K562 (cell line): ENCODE results near the gene SC5D. TPM values are rescaled to one million over a fixed set of nuclear protein-coding genes. Genes with fewer than 3 reads are reported as not detected.

Experiments used
- LARP7 ChIP-seq: fragments of 450-650 bp; IDR thresholded peaks from 2 replicates; pipeline ENCODE4 v1.6.1; 2016
- LCOR ChIP-seq: sonication (generic); formaldehyde crosslinking; IDR thresholded peaks from 2 replicates; pipeline ENCODE4 v1.8.0; 2022; ENCODE audit warnings: mild to moderate bottlenecking, missing genetic modification reagents
- NFRKB ChIP-seq: fragments of 450-650 bp; IDR thresholded peaks from 2 replicates; pipeline ENCODE4 v1.6.1; 2016; ENCODE audit warnings: low read depth
- NKRF ChIP-seq: fragments of 450-650 bp; IDR thresholded peaks from 2 replicates; pipeline ENCODE4 v1.6.1; 2016; ENCODE audit warnings: borderline replicate concordance
- PHF8 ChIP-seq: fragments of 200-600 bp; sonication (generic); IDR thresholded peaks from 2 replicates; pipeline ENCODE4 v1.6.1; 2012; ENCODE audit warnings: mixed run types, mild to moderate bottlenecking, inconsistent platforms, low read length, moderate library complexity, borderline replicate concordance
- SMARCE1 ChIP-seq: fragments of 450-650 bp; IDR thresholded peaks from 2 replicates; pipeline ENCODE4 v1.7.1; 2016; ENCODE audit warnings: mild to moderate bottlenecking
- TAF7 ChIP-seq: fragments of 450-650 bp; IDR thresholded peaks from 2 replicates; pipeline ENCODE4 v1.6.1; 2016; ENCODE audit warnings: missing genetic modification characterization, missing compliant biosample characterization
- YY1 ChIP-seq, 3 experiments: IDR thresholded peaks; 2 replicates each; pipeline ENCODE4 v1.6.1; 2011; ENCODE audit warnings: low read length in 2 of 3, mild to moderate bottlenecking in 2 of 3, moderate library complexity in 2 of 3, borderline replicate concordance in 1 of 3, control low read depth in 1 of 3, low read depth in 1 of 3; ENCODE audit not compliant: insufficient read depth in 3 of 3, insufficient replicate concordance in 2 of 3, control insufficient read depth in 1 of 3, insufficient read length in 1 of 3; ENCODE audit errors: extremely low read depth in 1 of 3
- polyA plus RNA-seq, 8 experiments: library from polyadenylated mRNA; depleted of rRNA in 4 of 8; stranded (reverse) in 5 of 8; unstranded in 3 of 8; fragments of >200 nt; fragmentation: Nextera tagmentation in 2 of 8; fragmentation: Illumina TruSeq in 1 of 8; extraction: Ambion mirVana in 2 of 8; extraction: Trizol in 1 of 8; gene quantifications; 2 replicates each; pipeline versions ENCODE4 v1.2.1 to v1.2.3, GENCODE V29; 2011 to 2014; ENCODE audit warnings: inconsistent platforms in 1 of 8, missing spikeins in 1 of 8
- total RNA-seq, 7 experiments: library from RNA; depleted of rRNA in 6 of 7; stranded (reverse); fragments of >200 nt in 6 of 7; fragmentation: Illumina TruSeq in 2 of 7; extraction: Trizol in 2 of 7; gene quantifications; 2 replicates each; pipeline versions ENCODE4 v1.2.1 to v1.2.3, GENCODE V29; 2011 to 2021; ENCODE audit warnings: low replicate concordance in 1 of 7
- TF ChIP-seq, protein P1 (sequence below), 2 experiments: fragments of 450-650 bp; formaldehyde crosslinking in 1 of 2; IDR thresholded peaks; 2 replicates each; pipeline versions ENCODE4 v1.4.0 to v1.6.1; 2014 to 2020; ENCODE audit warnings: mild to moderate bottlenecking in 2 of 2, borderline replicate concordance in 1 of 2, low read depth in 1 of 2

SC5D gene
- total and polyA plus RNA-seq, 9 of the 15 experiments (the other 6 are each of a cell fraction or from before 2014, with no cell fraction given), result 7.6 to 84.0 (median 17.4) TPM

DNA sequence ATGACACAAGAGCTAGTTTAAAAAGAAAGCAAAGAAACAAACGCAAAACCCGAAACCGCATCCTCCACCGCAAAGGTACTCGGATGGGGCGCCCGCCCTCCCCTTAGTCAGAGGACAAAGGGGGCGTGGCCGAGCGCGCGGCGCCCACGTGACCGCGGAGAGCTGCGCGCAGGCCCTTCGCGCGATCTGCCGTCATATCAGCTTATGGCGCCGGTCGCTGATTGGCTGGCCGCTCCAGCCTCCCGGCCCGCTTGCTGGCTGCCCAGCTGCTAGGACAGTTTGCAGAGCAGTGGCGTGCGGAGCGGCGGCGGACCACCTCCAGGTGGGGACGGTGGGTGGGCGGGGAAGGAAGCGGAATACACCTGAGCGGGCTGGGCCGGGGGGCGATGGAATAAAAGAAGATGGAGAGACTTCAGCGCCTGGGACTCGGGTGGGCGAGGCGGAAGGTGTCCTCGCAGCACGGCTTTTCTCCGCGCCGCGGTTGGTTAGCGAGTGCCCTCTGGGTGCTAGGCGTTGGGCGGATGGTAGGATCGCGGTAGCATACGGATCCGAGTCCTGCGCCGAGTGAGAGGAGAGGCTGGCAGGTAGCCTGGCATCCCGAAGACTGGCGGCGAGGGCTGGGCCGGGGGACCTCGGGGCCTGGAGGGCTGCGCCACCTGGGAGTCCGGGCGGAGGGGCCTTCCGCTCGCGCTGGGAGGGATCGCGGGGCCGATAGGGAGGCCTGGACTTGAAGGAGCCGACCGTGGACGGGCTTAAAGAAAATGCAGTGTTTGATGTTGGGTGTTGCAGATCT lies at the start of gene SC5D (continued):
- TF ChIP-seq, protein P1, sequence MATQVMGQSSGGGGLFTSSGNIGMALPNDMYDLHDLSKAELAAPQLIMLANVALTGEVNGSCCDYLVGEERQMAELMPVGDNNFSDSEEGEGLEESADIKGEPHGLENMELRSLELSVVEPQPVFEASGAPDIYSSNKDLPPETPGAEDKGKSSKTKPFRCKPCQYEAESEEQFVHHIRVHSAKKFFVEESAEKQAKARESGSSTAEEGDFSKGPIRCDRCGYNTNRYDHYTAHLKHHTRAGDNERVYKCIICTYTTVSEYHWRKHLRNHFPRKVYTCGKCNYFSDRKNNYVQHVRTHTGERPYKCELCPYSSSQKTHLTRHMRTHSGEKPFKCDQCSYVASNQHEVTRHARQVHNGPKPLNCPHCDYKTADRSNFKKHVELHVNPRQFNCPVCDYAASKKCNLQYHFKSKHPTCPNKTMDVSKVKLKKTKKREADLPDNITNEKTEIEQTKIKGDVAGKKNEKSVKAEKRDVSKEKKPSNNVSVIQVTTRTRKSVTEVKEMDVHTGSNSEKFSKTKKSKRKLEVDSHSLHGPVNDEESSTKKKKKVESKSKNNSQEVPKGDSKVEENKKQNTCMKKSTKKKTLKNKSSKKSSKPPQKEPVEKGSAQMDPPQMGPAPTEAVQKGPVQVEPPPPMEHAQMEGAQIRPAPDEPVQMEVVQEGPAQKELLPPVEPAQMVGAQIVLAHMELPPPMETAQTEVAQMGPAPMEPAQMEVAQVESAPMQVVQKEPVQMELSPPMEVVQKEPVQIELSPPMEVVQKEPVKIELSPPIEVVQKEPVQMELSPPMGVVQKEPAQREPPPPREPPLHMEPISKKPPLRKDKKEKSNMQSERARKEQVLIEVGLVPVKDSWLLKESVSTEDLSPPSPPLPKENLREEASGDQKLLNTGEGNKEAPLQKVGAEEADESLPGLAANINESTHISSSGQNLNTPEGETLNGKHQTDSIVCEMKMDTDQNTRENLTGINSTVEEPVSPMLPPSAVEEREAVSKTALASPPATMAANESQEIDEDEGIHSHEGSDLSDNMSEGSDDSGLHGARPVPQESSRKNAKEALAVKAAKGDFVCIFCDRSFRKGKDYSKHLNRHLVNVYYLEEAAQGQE (IDR thresholded peaks at IDR 0.05; ENCODE audit: borderline replicate concordance), result peak; percentile 88
- TF ChIP-seq, protein P1 (CRISPR knock-in tag; IDR thresholded peaks at IDR 0.05; ENCODE audit: low read depth), result no peak
- peak; percentile 42; the same call in 1 of the 2 replicates for TF ChIP-seq TAF7 (tag)
- peak; percentile 54; the same call in 1 of the 2 replicates for TF ChIP-seq NFRKB
- TF ChIP-seq SMARCE1, result 0 out of 2 replicates have a peak, but pooled peaks have one; percentile 20
- peak in 2 of 3 experiments; percentile 50 to 77 for TF ChIP-seq YY1 (IDR thresholded peaks at IDR 0.05; ENCODE audit: borderline replicate concordance in 1 of 3, control insufficient read depth in 1 of 3, extremely low read depth in 1 of 3, insufficient read depth in 3 of 3, insufficient read length in 1 of 3, insufficient replicate concordance in 2 of 3, low read depth in 1 of 3, low read length in 2 of 3)
- peak; percentile 9; the same call in 1 of the 2 replicates for TF ChIP-seq LCOR (CRISPR knock-in tag)
- peak; percentile 50; the same call in 1 of the 2 replicates for TF ChIP-seq LARP7
- TF ChIP-seq PHF8, result peak; percentile 71
- peak; percentile 62; the same call in 1 of the 2 replicates for TF ChIP-seq NKRF
